Mucosa of descending colon (tissue), 3 donors: ENCODE measurements around the gene UNC13A. TPM values are rescaled to one million over a fixed set of nuclear protein-coding genes. Genes with fewer than 3 reads are reported as not detected.

ENCODE experiments used
- ATAC-seq: fragments of 200-7000 bp; cut with Tn5 transposase; one replicate; pipeline ENCODE4 v1.9.1; 2020; ENCODE audit warnings: mild to moderate bottlenecking, moderate library complexity
- DNase-seq, 3 donors: peaks; one replicate each; pipeline ENCODE4 v3.0.0-alpha.2; 2020
- H3K36me3 ChIP-seq: fragments of 200-600 bp; one replicate; pipeline ENCODE4 v1.8.0; 2021; ENCODE audit warnings: low read depth, mild to moderate bottlenecking
- H3K4me1 ChIP-seq: fragments of 200-600 bp; one replicate; pipeline ENCODE4 v1.8.0; 2021; ENCODE audit warnings: low read depth, mild to moderate bottlenecking
- H3K4me3 ChIP-seq: fragments of 200-600 bp; one replicate; pipeline ENCODE4 v1.8.0; 2021; ENCODE audit warnings: mild to moderate bottlenecking
- H3K9me3 ChIP-seq: fragments of 200-600 bp; one replicate; pipeline ENCODE4 v1.8.0; 2021; ENCODE audit warnings: mild to moderate bottlenecking
- CTCF ChIP-seq: fragments of 200-600 bp; IDR thresholded peaks from one replicate; pipeline ENCODE4 v1.8.0; 2022; ENCODE audit warnings: antibody characterized with exemption, mild to moderate bottlenecking
- intact Hi-C, 2 donors: fragments of 100-400 bp; cut with DNase I in 1 of 2; cut with micrococcal nuclease in 1 of 2; formaldehyde crosslinking; loops; one replicate each; pipeline versions ENCODE4 v1.11.0 to v1.11.1; 2022; cut with DNase I, micrococcal nuclease
- long read RNA-seq, 2 donors: library from polyadenylated mRNA; unstranded; transcript quantifications; one replicate each; pipeline ENCODE4 v2.0.0, GENCODE V29; 2019 to 2021
- total RNA-seq, 3 donors: library from RNA; stranded (reverse); fragmentation: NEBNext Ultra II Directional in 2 of 3; extraction: Animal tissue kit (Norgen Biotek cat#: 25700) in 2 of 3; gene quantifications; one replicate each; pipeline versions ENCODE4 v1.2.1 to v1.2.4, GENCODE V29; 2021 to 2023
- donor health status: DM: no; HTN: no; CAD: no; lungs with moderate emphysema.
- donor health status: DM: no; HTN: no; CAD: no.
- donor health status: DM: no; HTN: yes; CAD: no.

The UNC13A gene
- total RNA-seq: under 1 TPM; 0.53 to 0.85 (median 0.72) TPM
- long read RNA-seq, donor 1: 0 reads
- long read RNA-seq, donor 2: 0 reads

GRCh38 chr19:17687857-17688784 is at the start of gene UNC13A:
Gene UNC13A (minus strand): TSS chr19:17688354. CDS start chr19:17688199, 155 bp downstream.
- DNase-seq (peak in 2 of 3 donors; percentile 42 to 54), ATAC-seq (peak; percentile 80)
- no peaks in the 10 kb centered on the region for H3K36me3 ChIP-seq
- H3K4me1 ChIP-seq: peaks cover 4% of the 10 kb centered on the region
- no peak for TF ChIP-seq CTCF
- intact Hi-C loops: no loop called here
- H3K9me3 ChIP-seq: no peaks in the 10 kb centered on the region
- H3K4me3 ChIP-seq: no peak within 1 kb of the TSS

GRCh38 chr19:17737690-17738153 is 49.6 kb upstream of the UNC13A start:
- Histone ChIP-seq H3K4me3 (no peak overlapping the region), H3K36me3 (no peaks in the 10 kb centered on the region), H3K9me3 (no peaks in the 10 kb centered on the region), H3K4me1 (no peaks in the 10 kb centered on the region)
- no peak for TF ChIP-seq CTCF
- no peak for ATAC-seq
- intact Hi-C loops: no loop called here
- no peak for DNase-seq

GRCh38 chr19:17735410-17735809 is 47.3 kb upstream of the UNC13A start:
- no peaks in the 10 kb centered on the region for H3K4me1 ChIP-seq
- ATAC-seq: no peak
- no peak for DNase-seq
- no peaks in the 10 kb centered on the region for H3K9me3 ChIP-seq
- no peak for TF ChIP-seq CTCF
- H3K36me3 ChIP-seq: no peaks in the 10 kb centered on the region
- H3K4me3 ChIP-seq: no peak overlapping the region
- intact Hi-C loops: no loop called here

- no peaks in the 10 kb centered on the region for H3K36me3 ChIP-seq
- no peak for ATAC-seq
Measured at GRCh38 chr19:17734146-17734545, 46.0 kb upstream of the UNC13A start.

GRCh38 chr19:17733127-17733526 is 45.0 kb upstream of the UNC13A start:
- no peak for DNase-seq
- intact Hi-C loops: no loop called here
- no peaks in the 10 kb centered on the region for H3K9me3 ChIP-seq
- H3K4me1 ChIP-seq: no peaks in the 10 kb centered on the region
- TF ChIP-seq CTCF: no peak
- no peak overlapping the region for H3K4me3 ChIP-seq
- ATAC-seq: no peak
- H3K36me3 ChIP-seq: no peaks in the 10 kb centered on the region

More at GRCh38 chr19:17734146-17734545, 46.0 kb upstream of the UNC13A start:
- Histone ChIP-seq H3K4me1 (no peaks in the 10 kb centered on the region), H3K9me3 (no peaks in the 10 kb centered on the region), H3K4me3 (no peak overlapping the region)
- intact Hi-C loops: no loop called here
- no peak for DNase-seq
- no peak for TF ChIP-seq CTCF
